ENCODE data around the gene IL17A.

IL17A gene

DNA sequence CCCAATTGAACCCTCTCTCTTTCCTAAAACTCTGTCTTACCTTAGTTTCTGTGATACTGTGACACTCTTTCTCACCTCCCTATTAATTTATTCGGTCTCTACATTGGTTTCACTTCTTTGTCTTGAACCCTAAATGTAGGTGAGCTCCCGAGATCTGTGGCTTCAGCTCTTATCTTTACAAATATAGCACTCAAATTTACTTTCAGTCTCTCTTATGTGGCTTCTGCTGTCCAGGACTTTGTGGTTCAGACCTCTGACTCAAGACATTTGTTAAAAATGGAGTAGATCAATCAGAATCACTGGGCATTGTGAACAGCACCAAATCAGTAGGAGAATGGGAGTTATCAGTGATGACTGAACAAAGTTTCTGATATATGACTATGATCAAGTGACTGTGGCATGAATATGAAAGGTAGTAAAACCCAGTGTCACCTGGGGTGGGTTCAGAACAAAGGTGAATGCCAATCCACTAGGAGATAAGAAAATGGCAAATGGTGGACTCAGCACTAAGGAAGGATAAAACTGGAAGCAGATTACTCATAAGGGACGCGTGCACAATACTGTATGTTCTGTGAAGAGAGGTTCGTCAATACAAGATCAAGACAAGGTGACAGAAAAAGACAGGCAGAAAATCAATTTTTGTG, 30.9 kb downstream of the IL17A start:
- no peak for DNase-seq (ENCODE audit: low read depth)

DNA sequence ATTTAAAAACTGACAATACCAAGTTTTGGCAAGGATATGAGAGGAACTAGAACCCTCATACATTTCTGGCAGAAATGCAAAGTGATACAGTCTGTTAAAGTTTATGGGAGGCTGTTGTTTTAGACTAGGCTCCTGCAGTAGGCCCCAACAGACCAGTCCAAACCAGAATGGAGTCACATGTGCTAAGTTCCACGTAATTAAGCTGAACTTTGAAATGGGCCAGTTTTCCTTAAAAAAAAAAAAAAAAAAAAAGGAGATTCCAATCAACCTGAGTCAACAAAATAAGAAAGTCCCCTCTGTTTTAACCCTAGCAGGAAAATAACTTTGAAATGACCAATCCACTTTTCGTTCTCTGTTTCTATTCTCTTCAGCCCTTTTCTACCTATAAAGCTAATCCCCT, 31.6 kb downstream of the IL17A start:
- DNase-seq (ENCODE audit: low read depth): no peak

DNA sequence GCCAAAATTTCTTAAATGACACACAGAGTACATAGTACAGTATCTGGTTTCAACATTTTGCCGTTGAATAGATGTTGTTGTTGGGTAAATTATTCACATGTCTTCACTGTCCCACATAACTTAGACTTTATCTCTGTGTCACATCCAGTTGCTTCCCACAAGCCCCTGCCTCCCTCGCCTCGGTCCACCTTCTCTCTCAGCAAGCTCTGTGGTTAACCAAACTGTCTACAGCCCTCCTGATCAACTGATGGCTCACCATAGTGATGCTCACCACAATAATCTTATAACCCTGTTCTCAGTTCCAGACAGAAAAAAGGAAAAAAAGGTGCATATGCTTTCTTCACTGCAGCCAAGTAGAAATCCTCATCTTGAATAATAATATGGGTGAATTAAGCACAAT, 35.1 kb downstream of the IL17A start:
- DNase-seq (ENCODE audit: low read depth): no peak

DNA sequence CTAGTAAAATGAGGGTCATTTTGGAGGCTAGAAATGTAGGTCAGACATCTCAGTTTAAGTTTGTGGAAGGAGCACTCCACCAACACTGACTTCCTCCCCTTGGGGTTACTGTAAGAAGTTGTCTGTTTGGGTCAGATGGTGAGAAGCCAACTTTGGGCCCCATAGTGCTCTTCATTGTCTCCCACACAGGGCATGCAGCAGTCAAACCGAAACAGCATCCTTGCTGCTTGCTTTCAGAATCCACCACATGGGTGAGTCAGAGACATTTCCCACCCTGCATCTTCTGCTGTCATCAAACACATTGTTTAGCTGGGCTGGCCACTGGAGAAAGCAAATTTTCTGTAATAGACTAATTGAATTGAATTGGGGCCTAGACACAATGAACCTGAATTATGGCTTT, 41.3 kb downstream of the IL17A start:
- DNase-seq (ENCODE audit: low read depth): no peak

DNA sequence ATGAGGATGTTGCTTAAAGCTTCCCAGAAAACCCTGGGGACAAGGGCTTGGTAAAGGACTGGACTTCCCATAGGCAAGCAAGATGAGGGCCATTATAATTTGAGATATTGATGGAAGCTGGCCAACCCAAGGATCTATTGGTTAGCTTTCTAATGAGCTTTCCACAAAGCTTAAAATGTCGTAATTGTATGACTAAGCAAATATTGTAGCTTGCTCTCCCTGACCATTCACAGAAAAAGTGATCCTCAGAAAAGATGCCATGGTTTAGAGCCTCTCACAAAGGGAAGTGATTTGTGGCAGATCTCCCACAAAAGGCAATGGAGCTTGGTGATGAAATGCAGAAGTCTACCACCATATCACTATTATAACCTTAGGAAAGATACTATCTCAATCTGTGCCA, 44.5 kb downstream of the IL17A start:
- no peak for DNase-seq (ENCODE audit: low read depth)

DNA sequence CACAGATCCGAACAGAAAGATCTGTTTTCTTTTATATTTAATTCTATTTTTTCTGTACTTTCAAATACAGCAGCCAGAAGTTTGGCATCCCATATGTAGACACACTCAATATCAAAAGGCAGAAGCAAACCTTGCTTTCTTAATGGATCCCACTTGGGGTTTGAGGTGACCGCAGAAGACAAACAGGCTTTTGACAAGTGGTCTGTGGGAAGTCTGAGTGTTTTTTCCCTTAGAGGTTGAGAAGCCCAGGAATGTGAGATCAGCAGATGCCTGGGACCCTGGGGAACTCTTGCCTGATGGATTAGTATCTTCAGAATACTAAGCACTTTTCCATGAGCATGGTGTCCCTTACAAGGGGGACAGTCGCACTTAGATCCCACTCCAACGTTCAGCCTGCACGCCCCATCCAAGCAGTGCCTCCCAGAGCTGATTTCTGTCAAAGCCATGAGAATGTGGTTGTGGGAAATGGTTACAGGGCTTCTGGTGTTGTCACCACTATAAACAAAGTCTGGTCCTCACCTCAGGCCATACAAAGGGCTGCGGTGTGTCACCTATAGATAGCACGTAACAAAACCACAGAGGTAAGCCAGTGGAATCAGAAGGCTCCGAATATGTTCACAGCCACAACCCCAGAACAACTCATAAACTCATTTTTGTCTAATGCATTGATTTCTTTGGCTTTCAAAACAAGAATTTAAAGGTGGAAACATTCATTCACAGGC, 45.4 kb downstream of the IL17A start:
- DNase-seq (ENCODE audit: low read depth): no peak

DNA sequence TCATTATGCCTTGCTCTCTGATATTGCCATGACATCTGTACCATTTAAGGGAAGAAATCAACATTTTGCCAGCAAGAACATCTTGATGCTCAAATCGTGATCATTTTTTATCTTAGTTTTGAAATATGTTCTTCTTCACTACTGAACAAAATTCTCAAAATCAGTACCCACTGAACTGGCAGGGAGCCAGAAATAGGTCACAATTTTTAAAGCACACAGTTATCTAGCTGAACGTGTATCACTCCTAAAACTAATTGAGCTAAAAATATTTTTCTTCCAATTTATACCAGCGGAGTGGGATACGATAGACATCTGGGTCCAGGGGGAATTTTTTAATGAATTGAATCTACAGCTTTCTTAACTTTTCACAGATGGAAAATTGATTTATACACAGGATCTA, 46.8 kb downstream of the IL17A start:
- no peak for DNase-seq (ENCODE audit: low read depth)

DNA sequence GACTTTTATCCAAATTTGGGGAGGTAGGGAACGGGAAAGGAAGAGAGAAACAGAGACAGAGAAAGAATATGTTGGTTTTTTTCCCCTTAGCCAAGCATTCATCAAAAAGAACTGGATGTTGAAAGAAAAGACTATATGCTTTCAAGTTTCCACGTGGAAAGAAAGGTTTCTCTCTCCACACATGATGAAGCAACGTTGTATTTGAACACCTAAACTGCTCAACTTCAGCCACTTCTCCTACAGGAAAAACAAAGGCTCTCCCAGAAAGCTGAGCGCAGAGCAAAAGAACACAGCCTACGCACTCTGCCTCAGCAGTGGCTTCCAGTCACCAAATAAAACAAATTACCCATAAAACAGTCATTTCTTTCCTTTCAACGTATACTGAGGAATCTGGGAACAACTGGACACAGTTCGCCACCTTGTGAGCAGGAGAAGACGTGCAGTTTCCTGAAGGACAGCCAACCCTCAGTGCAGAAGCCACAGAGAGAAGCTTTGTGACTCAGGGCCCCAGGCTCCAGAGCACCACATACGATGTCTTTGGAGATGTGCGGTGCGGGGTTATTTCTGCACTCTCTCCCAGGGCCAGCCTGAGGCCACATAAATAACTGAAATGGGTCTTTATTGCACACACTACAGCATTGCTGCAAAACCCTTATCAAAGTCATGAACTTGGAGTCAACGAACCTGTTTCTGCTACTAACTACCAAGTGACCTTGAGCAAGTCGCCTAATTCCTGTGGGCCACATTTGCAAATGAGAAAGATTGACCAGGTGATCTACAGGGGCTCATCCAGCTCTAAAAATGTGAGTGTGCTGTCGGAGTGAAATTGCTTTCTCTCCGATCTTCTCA, 48.0 kb downstream of the IL17A start:
- DNase-seq (ENCODE audit: low read depth): peak; percentile 26

Measured in GM04503 (cell line).